ENCODE data around the gene TOX3. TPM values are rescaled to one million over a fixed set of nuclear protein-coding genes. Genes with fewer than 3 reads are reported as not detected.

TOX3 gene
- total RNA-seq, 1 donor from 2014 or later: 48.1 TPM

GRCh38 chr16:52408191-52408845 is 138.6 kb downstream of the TOX3 start:
- Mint-ChIP-seq H3K9me3 (no peaks in the 10 kb centered on the region), H3K36me3 (no peaks in the 10 kb centered on the region), H3K27me3 (ENCODE audit: insufficient read depth, low read depth) (no peaks in the 10 kb centered on the region), H3K4me1 (peaks cover 3% of the 10 kb centered on the region), H3K27ac (no peak overlapping the region), H3K4me3 (no peak overlapping the region)
- Histone ChIP-seq H3K4me1 (peaks cover 8% of the 10 kb centered on the region), H3K9me3 (ENCODE audit: low read depth) (no peaks in the 10 kb centered on the region), H3K27me3 (no peaks in the 10 kb centered on the region), H3K79me2 (ENCODE audit: low read depth) (no peaks in the 10 kb centered on the region), H3K36me3 (no peaks in the 10 kb centered on the region), H4K20me1 (ENCODE audit: low read depth) (no peaks in the 10 kb centered on the region), H3K4me3 (no peak overlapping the region), H3K27ac (no peak overlapping the region), H3K9ac (no peak overlapping the region), H2AFZ (replicated peaks) (no peak overlapping the region), H3K4me2 (no peak overlapping the region), H3F3A (ENCODE audit: low read depth) (no peaks in the 10 kb centered on the region)
- no peak for TF ChIP-seq CTCF (IDR thresholded peaks at IDR 0.05)
- TF ChIP-seq EZH2phosphoT487 (IDR thresholded peaks at IDR 0.05): no peak
- no peak for TF ChIP-seq EZH2 (IDR thresholded peaks at IDR 0.05)
- DNase-seq (ENCODE audit: low spot score): no peak

- Histone ChIP-seq H2AFZ (replicated peaks) (no peak overlapping the region), H4K20me1 (ENCODE audit: low read depth) (no peaks in the 10 kb centered on the region), H3K36me3 (no peaks in the 10 kb centered on the region), H3F3A (ENCODE audit: low read depth) (no peaks in the 10 kb centered on the region), H3K27ac (no peak overlapping the region), H3K4me3 (no peak overlapping the region), H3K9me3 (ENCODE audit: low read depth) (no peaks in the 10 kb centered on the region), H3K4me1 (peaks cover 8% of the 10 kb centered on the region), H3K9ac (no peak overlapping the region), H3K27me3 (no peaks in the 10 kb centered on the region), H3K4me2 (no peak overlapping the region), H3K79me2 (ENCODE audit: low read depth) (no peaks in the 10 kb centered on the region)
- TF ChIP-seq EZH2phosphoT487 (IDR thresholded peaks at IDR 0.05) (no peak), CTCF (IDR thresholded peaks at IDR 0.05) (no peak), EZH2 (IDR thresholded peaks at IDR 0.05) (no peak)
- Mint-ChIP-seq H3K4me3 (no peak overlapping the region), H3K36me3 (no peaks in the 10 kb centered on the region), H3K27ac (no peak overlapping the region), H3K27me3 (ENCODE audit: insufficient read depth, low read depth) (no peaks in the 10 kb centered on the region), H3K4me1 (peaks cover 3% of the 10 kb centered on the region), H3K9me3 (no peaks in the 10 kb centered on the region)
- DNase-seq (ENCODE audit: low spot score): no peak
Measured at GRCh38 chr16:52407778-52408177, 139.2 kb downstream of the TOX3 start.

GRCh38 chr16:52405441-52405840 is 141.5 kb downstream of the TOX3 start:
- H3K4me3 Mint-ChIP-seq: no peak overlapping the region
- no peak overlapping the region for H2AFZ ChIP-seq (replicated peaks)

More at GRCh38 chr16:52405441-52405840, 141.5 kb downstream of the TOX3 start:
- no peak overlapping the region for H3K4me3 ChIP-seq
- H3K27me3 ChIP-seq: no peaks in the 10 kb centered on the region
- H3K9ac ChIP-seq: no peak overlapping the region
- Mint-ChIP-seq H3K27ac (no peak overlapping the region), H3K4me1 (no peaks in the 10 kb centered on the region), H3K36me3 (no peaks in the 10 kb centered on the region), H3K27me3 (ENCODE audit: insufficient read depth, low read depth) (no peaks in the 10 kb centered on the region), H3K9me3 (no peaks in the 10 kb centered on the region)
- H3K27ac ChIP-seq: no peak overlapping the region
- H3K9me3 ChIP-seq (ENCODE audit: low read depth): no peaks in the 10 kb centered on the region
- H3K4me1 ChIP-seq: no peaks in the 10 kb centered on the region
- no peaks in the 10 kb centered on the region for H4K20me1 ChIP-seq (ENCODE audit: low read depth)
- no peaks in the 10 kb centered on the region for H3K36me3 ChIP-seq
- TF ChIP-seq EZH2phosphoT487 (IDR thresholded peaks at IDR 0.05): no peak
- TF ChIP-seq CTCF (IDR thresholded peaks at IDR 0.05): no peak
- no peak for TF ChIP-seq EZH2 (IDR thresholded peaks at IDR 0.05)
- H3K79me2 ChIP-seq (ENCODE audit: low read depth): no peaks in the 10 kb centered on the region
- H3F3A ChIP-seq (ENCODE audit: low read depth): no peaks in the 10 kb centered on the region
- DNase-seq (ENCODE audit: low spot score): no peak
- no peak overlapping the region for H3K4me2 ChIP-seq

Data from neural progenitor cell (in vitro differentiated cells).